GM19438 (cell line): Measurements from ENCODE around the gene INPP5B.
"Not testable (repeated sequence)": the region's sequence is repeated elsewhere in the genome, so short reads cannot be mapped to it uniquely, and the experiment has no call there.

ENCODE experiments used
- ATAC-seq: cut with Tn5 transposase; IDR thresholded peaks from one replicate; pipeline ENCODE4 v1.9.1; 2021; ENCODE audit warnings: low read depth; ENCODE audit not compliant: unreplicated experiment

Gene INPP5B

GRCh38 chr1:37915476-37916093 lies 31.3 kb downstream of the INPP5B start:
- ATAC-seq: no peak

- no peak for ATAC-seq
These were observed 32.0 kb downstream of the INPP5B start for GRCh38 chr1:37914719-37915475.

GRCh38 chr1:37911478-37911877 lies 35.4 kb downstream of the INPP5B start:
- ATAC-seq: not testable (repeated sequence)

- ATAC-seq: not testable (repeated sequence)
These were observed 36.0 kb downstream of the INPP5B start for GRCh38 chr1:37910886-37911285.

GRCh38 chr1:37908531-37908930 lies 38.3 kb downstream of the INPP5B start:
- ATAC-seq: not testable (repeated sequence)

GRCh38 chr1:37907416-37908125 lies 39.3 kb downstream of the INPP5B start:
- not testable (repeated sequence) for ATAC-seq

GRCh38 chr1:37906591-37906990 lies 40.3 kb downstream of the INPP5B start:
- ATAC-seq: not testable (repeated sequence)

- no peak for ATAC-seq
These were observed 41.1 kb downstream of the INPP5B start for GRCh38 chr1:37905727-37906126.

GRCh38 chr1:37903921-37904320 lies 42.9 kb downstream of the INPP5B start:
- not testable (repeated sequence) for ATAC-seq

- no peak for ATAC-seq
These were observed 43.9 kb downstream of the INPP5B start for GRCh38 chr1:37902983-37903382.

GRCh38 chr1:37901893-37902225 lies 45.0 kb downstream of the INPP5B start:
- peak; percentile 30 for ATAC-seq

GRCh38 chr1:37901191-37901892 lies 45.5 kb downstream of the INPP5B start:
- ATAC-seq: peak; percentile 77

- not testable (repeated sequence) for ATAC-seq
These were observed 49.3 kb downstream of the INPP5B start for GRCh38 chr1:37897563-37897962.

- ATAC-seq: no peak
These were observed 53.2 kb downstream of the INPP5B start for GRCh38 chr1:37893673-37894072.

GRCh38 chr1:37892151-37893047 lies 54.5 kb downstream of the INPP5B start:
- ATAC-seq: no peak

GRCh38 chr1:37890378-37891014 lies 56.4 kb downstream of the INPP5B start:
- ATAC-seq: no peak

GRCh38 chr1:37888022-37888700 lies 58.7 kb downstream of the INPP5B start:
- no peak for ATAC-seq

- no peak for ATAC-seq
These were observed 62.7 kb downstream of the INPP5B start for GRCh38 chr1:37884145-37884544.

- no peak for ATAC-seq
These were observed 63.2 kb downstream of the INPP5B start for GRCh38 chr1:37883671-37884070.
